KMS-11 (cell line): ENCODE results near the gene GPR179.

ENCODE experiments used
- H2AFZ ChIP-seq: fragments of 200-600 bp; sonication (generic); 2 replicates; pipeline ENCODE4 v1.6.1; 2016; ENCODE audit warnings: antibody characterized with exemption, mixed run types, low read depth
- H3K27ac ChIP-seq: fragments of 200-600 bp; sonication (generic); 2 replicates; pipeline ENCODE4 v1.6.1; 2016; ENCODE audit warnings: mild to moderate bottlenecking, mixed run types
- H3K27me3 ChIP-seq: fragments of 200-600 bp; sonication (generic); 2 replicates; pipeline ENCODE4 v1.6.1; 2017; ENCODE audit warnings: mild to moderate bottlenecking, low read depth, mixed run types, moderate library complexity; ENCODE audit not compliant: insufficient read depth
- H3K36me3 ChIP-seq: fragments of 200-600 bp; sonication (generic); 2 replicates; pipeline ENCODE4 v1.6.1; 2017; ENCODE audit warnings: mild to moderate bottlenecking, mixed run types; ENCODE audit not compliant: insufficient read depth
- H3K4me1 ChIP-seq: fragments of 200-600 bp; sonication (generic); 2 replicates; pipeline ENCODE4 v1.6.1; 2016; ENCODE audit warnings: mild to moderate bottlenecking, low read depth, mixed run types; ENCODE audit not compliant: poor library complexity, severe bottlenecking
- H3K4me2 ChIP-seq: fragments of 200-600 bp; sonication (generic); 2 replicates; pipeline ENCODE4 v1.7.0; 2016; ENCODE audit warnings: mild to moderate bottlenecking, mixed run types
- H3K4me3 ChIP-seq: fragments of 200-600 bp; sonication (generic); IDR thresholded peaks from 2 replicates; pipeline ENCODE4 v1.6.1; 2017; ENCODE audit warnings: low read depth, low read length, mixed read lengths; ENCODE audit not compliant: insufficient read depth
- H3K79me2 ChIP-seq: fragments of 200-600 bp; sonication (generic); 2 replicates; pipeline ENCODE4 v1.6.1; 2016; ENCODE audit warnings: low read depth, mixed run types; ENCODE audit not compliant: insufficient read depth
- H3K9ac ChIP-seq: fragments of 200-600 bp; sonication (generic); 2 replicates; pipeline ENCODE4 v1.6.1; 2016; ENCODE audit warnings: mild to moderate bottlenecking, mixed run types
- H4K20me1 ChIP-seq: fragments of 200-600 bp; sonication (generic); 2 replicates; pipeline ENCODE4 v1.6.1; 2016; ENCODE audit warnings: mild to moderate bottlenecking, mixed run types; ENCODE audit not compliant: insufficient read depth
- CTCF ChIP-seq: fragments of 200-600 bp; sonication (generic); conservative IDR thresholded peaks from 2 replicates; pipeline ENCODE4 v1.6.1; 2017; ENCODE audit warnings: low read depth, mild to moderate bottlenecking, antibody characterized with exemption, low read length, moderate library complexity, mixed read lengths

GPR179 gene

GRCh38 chr17:38324141-38324697, 19.5 kb downstream of the GPR179 start:
- no peak overlapping the region for H3K4me3 ChIP-seq
- no peak for TF ChIP-seq CTCF
- H3K4me2 ChIP-seq, result no peak overlapping the region
- H3K36me3 ChIP-seq, result no peaks in the 10 kb centered on the region
- no peaks in the 10 kb centered on the region for H3K79me2 ChIP-seq
- no peaks in the 10 kb centered on the region; the same call in 1 of the 2 replicates for H3K27me3 ChIP-seq
- H3K9ac ChIP-seq, result no peak overlapping the region
- no peaks in the 10 kb centered on the region for H4K20me1 ChIP-seq
- no peak overlapping the region for H2AFZ ChIP-seq
- peaks cover 6% of the 10 kb centered on the region for H3K4me1 ChIP-seq
- H3K27ac ChIP-seq, result no peak overlapping the region

DNA sequence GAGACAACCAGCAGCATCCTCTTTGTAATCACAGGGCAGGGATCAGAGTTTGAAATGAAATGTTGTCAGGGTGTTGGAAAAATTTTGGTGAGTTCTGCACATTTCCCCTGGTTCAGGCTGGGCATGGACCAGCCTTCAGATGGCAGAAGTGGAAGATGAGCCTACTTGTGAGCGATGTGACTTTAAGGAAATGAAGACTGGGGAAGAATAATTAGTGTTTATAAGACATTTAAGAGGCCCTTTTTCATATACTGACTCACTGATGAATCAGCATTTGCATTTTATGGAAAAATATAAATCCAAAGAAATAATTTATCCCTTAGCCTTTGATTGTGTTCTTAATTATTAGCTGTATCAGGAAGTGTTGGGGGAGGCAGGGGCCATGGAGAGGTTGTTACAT, 20.9 kb downstream of the GPR179 start:
- Histone ChIP-seq H3K27me3 (no peaks in the 10 kb centered on the region), H3K4me2 (no peak overlapping the region), H3K9ac (no peak overlapping the region), H3K4me1 (peaks cover 6% of the 10 kb centered on the region), H3K79me2 (no peaks in the 10 kb centered on the region), H2AFZ (no peak overlapping the region), H3K4me3 (no peak overlapping the region), H3K27ac (no peak overlapping the region), H3K36me3 (no peaks in the 10 kb centered on the region), H4K20me1 (no peaks in the 10 kb centered on the region)
- no peak; the same call in 1 of the 2 replicates for TF ChIP-seq CTCF

DNA sequence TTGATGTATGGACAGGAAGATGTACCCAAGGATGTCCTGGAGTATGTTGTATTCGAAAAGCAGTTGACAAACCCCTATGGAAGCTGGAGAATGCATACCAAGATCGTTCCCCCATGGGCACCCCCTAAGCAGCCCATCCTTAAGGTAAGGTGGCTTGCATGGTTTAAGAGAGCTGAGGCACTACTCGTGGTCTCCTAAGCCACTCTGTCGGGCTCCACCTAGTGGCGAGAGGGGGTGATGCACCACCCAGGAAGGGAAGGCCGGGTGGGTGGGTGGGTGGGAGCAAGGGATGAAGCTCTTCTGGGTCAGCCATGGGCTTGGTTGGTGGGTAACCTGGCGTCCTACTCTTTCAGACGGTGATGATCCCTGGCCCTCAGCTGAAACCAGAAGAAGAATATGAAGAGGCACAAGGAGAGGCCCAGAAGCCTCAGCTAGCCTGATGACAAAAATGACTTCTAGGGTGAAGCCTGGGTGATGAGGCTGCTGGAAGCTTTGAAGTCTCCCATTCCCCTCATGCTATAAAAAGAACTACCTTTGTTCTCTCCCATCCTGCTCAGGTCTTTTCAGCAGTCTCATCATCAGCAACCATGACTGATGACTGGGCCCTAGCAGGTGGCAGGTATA, 21.5 kb downstream of the GPR179 start:
- H3K9ac ChIP-seq, result no peak overlapping the region
- H2AFZ ChIP-seq, result no peak overlapping the region
- H3K27me3 ChIP-seq, result no peaks in the 10 kb centered on the region
- H3K4me3 ChIP-seq, result no peak overlapping the region
- H3K4me2 ChIP-seq, result no peak overlapping the region
- peak; percentile 54 for TF ChIP-seq CTCF
- H4K20me1 ChIP-seq, result no peaks in the 10 kb centered on the region
- no peaks in the 10 kb centered on the region for H3K79me2 ChIP-seq
- H3K4me1 ChIP-seq, result peaks cover 6% of the 10 kb centered on the region
- H3K27ac ChIP-seq, result no peak overlapping the region
- no peaks in the 10 kb centered on the region for H3K36me3 ChIP-seq

DNA sequence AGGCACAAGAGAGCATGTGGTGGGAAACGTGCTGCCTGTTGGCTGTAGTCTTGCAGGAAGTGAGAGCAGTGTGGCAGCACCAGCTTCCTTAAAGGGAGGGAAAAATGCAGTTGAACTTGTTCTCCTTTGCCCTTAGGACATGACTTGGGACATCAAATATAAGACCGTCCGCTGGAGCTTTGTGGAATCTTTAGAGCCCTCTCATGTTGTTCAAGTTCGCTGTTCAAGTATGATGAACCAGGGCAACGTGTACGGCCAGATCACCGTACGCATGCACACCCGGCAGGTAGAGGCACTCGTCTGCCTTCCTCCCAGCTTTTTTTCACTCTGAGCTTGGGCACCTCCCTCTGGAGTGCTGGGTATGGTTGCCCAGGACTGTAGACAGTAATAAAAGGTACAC, 23.3 kb downstream of the GPR179 start:
- H3K27me3 ChIP-seq, result no peaks in the 10 kb centered on the region
- no peak overlapping the region for H3K27ac ChIP-seq
- no peak overlapping the region for H3K4me3 ChIP-seq
- no peak overlapping the region for H2AFZ ChIP-seq
- no peak overlapping the region for H3K9ac ChIP-seq
- no peak overlapping the region for H3K4me2 ChIP-seq
- no peak for TF ChIP-seq CTCF
- no peaks in the 10 kb centered on the region for H3K79me2 ChIP-seq
- H3K4me1 ChIP-seq, result peaks cover 6% of the 10 kb centered on the region
- H3K36me3 ChIP-seq, result no peaks in the 10 kb centered on the region
- no peaks in the 10 kb centered on the region for H4K20me1 ChIP-seq
